ENCODE measurements around the gene SLC19A2. TPM values are rescaled to one million over a fixed set of nuclear protein-coding genes. Genes with fewer than 3 reads are reported as not detected.

Gene SLC19A2
- total RNA-seq, 2 donors from 2014 or later = 10.6 to 18.7 TPM

- no peak for DNase-seq (ENCODE audit: low spot score)
- Histone ChIP-seq H3K27me3 (replicated peaks; ENCODE audit: insufficient read depth) (no peaks in the 10 kb centered on the region), H3K36me3 (no peaks in the 10 kb centered on the region), H3K4me1 (replicated peaks) (no peaks in the 10 kb centered on the region), H3K4me3 (no peak overlapping the region), H3K27ac (no peak overlapping the region), H3K9me3 (no peaks in the 10 kb centered on the region)
- intact Hi-C loops (cut with DNase I) = no loop called here
- 50% methylated on average over 1 of the region's 1 CpG for WGBS
- TF ChIP-seq POLR2AphosphoS5 (IDR thresholded peaks at IDR 0.05) (no peak), POLR2A (IDR thresholded peaks at IDR 0.05) (no peak), CTCF (IDR thresholded peaks at IDR 0.05) (no peak)
Measured at GRCh38 chr1:169451218-169451824, 34.4 kb downstream of the SLC19A2 start.

GRCh38 chr1:169443923-169444322 lies 41.8 kb downstream of the SLC19A2 start:
- TF ChIP-seq CTCF (IDR thresholded peaks at IDR 0.05) (no peak), POLR2AphosphoS5 (IDR thresholded peaks at IDR 0.05) (no peak), POLR2A (IDR thresholded peaks at IDR 0.05) (no peak)
- Histone ChIP-seq H3K4me1 (replicated peaks) (no peaks in the 10 kb centered on the region), H3K36me3 (no peaks in the 10 kb centered on the region), H3K9me3 (no peaks in the 10 kb centered on the region), H3K27ac (no peak overlapping the region), H3K27me3 (replicated peaks; ENCODE audit: insufficient read depth) (no peaks in the 10 kb centered on the region), H3K4me3 (no peak overlapping the region)
- no peak for DNase-seq (ENCODE audit: low spot score)
- 14% methylated on average over 3 of the region's 3 CpGs for WGBS
- intact Hi-C loops (cut with DNase I) = no loop called here

- Histone ChIP-seq H3K4me1 (replicated peaks) (no peaks in the 10 kb centered on the region), H3K9me3 (no peaks in the 10 kb centered on the region), H3K27ac (no peak within 1 kb of the TSS), H3K36me3 (no peaks in the 10 kb centered on the region), H3K27me3 (replicated peaks; ENCODE audit: insufficient read depth) (no peaks in the 10 kb centered on the region), H3K4me3 (peak within 1 kb of the TSS; percentile 22 to 29)
- under 1% methylated on average over 29 of the region's 29 CpGs for WGBS
- TF ChIP-seq POLR2A (IDR thresholded peaks at IDR 0.05) (no peak), CTCF (IDR thresholded peaks at IDR 0.05) (no peak), POLR2AphosphoS5 (IDR thresholded peaks at IDR 0.05) (peak; percentile 43)
- peak; percentile 11 for DNase-seq (ENCODE audit: low spot score)
- intact Hi-C loops (cut with DNase I) = no loop called here
Measured at GRCh38 chr1:169427081-169427641, 58.6 kb downstream of the SLC19A2 start, which contains the start of gene CCDC181. TSS of gene CCDC181 (minus strand) at chr1:169427474. CDS start at chr1:169424927, 2,547 bp downstream.

GRCh38 chr1:169426174-169426705 lies 59.5 kb downstream of the SLC19A2 start:
- no peak for DNase-seq (ENCODE audit: low spot score)
- Histone ChIP-seq H3K27me3 (replicated peaks; ENCODE audit: insufficient read depth) (no peaks in the 10 kb centered on the region), H3K27ac (no peak overlapping the region), H3K9me3 (no peaks in the 10 kb centered on the region), H3K4me3 (no peak overlapping the region), H3K4me1 (replicated peaks) (no peaks in the 10 kb centered on the region), H3K36me3 (no peaks in the 10 kb centered on the region)
- 59% methylated on average over 6 of the region's 6 CpGs for WGBS
- TF ChIP-seq CTCF (IDR thresholded peaks at IDR 0.05) (no peak), POLR2A (IDR thresholded peaks at IDR 0.05) (no peak), POLR2AphosphoS5 (IDR thresholded peaks at IDR 0.05) (no peak)
- intact Hi-C loops (cut with DNase I) = no loop called here

GRCh38 chr1:169421309-169421708 lies 64.4 kb downstream of the SLC19A2 start:
- Histone ChIP-seq H3K9me3 (no peaks in the 10 kb centered on the region), H3K36me3 (no peaks in the 10 kb centered on the region), H3K27ac (no peak overlapping the region), H3K4me1 (replicated peaks) (no peaks in the 10 kb centered on the region), H3K4me3 (no peak overlapping the region), H3K27me3 (replicated peaks; ENCODE audit: insufficient read depth) (no peaks in the 10 kb centered on the region)
- no peak for DNase-seq (ENCODE audit: low spot score)
- WGBS = 93% methylated on average over 5 of the region's 5 CpGs
- TF ChIP-seq POLR2AphosphoS5 (IDR thresholded peaks at IDR 0.05) = no peak
- no peak for TF ChIP-seq POLR2A (IDR thresholded peaks at IDR 0.05)
- TF ChIP-seq CTCF (IDR thresholded peaks at IDR 0.05) = no peak
- intact Hi-C loops (cut with DNase I) = no loop called here

Measured in prostate gland (tissue), 2 donors.